Neural cell (in vitro differentiated cells): Measurements from ENCODE around the gene COQ10A. TPM values are rescaled to one million over a fixed set of nuclear protein-coding genes. Genes with fewer than 3 reads are reported as not detected.

Experiments
- H2AFZ ChIP-seq: fragments of 200-600, 300-800 bp; sonication (generic), shearing (Covaris generic); 2 replicates; pipeline ENCODE4 v1.6.0; 2014; ENCODE audit warnings: low read depth, mild to moderate bottlenecking, antibody characterized with exemption, low read length, moderate library complexity
- H3F3A ChIP-seq: fragments of 200-600 bp; shearing (Covaris generic); 2 replicates; pipeline ENCODE4 v1.6.1; 2016; ENCODE audit warnings: mild to moderate bottlenecking, moderate library complexity, mixed read lengths, antibody characterized with exemption, low read length; ENCODE audit not compliant: insufficient read depth, poor library complexity, severe bottlenecking
- H3K27ac ChIP-seq: fragments of 200-600, 300-800 bp; sonication (generic), shearing (Covaris generic); 2 replicates; pipeline ENCODE4 v1.5.1; 2014; ENCODE audit warnings: mild to moderate bottlenecking, low read length, moderate library complexity
- H3K27me3 ChIP-seq: fragments of 300-800, 200-600 bp; sonication (generic), shearing (Covaris generic); 2 replicates; pipeline ENCODE4 v1.6.0; 2014; ENCODE audit warnings: mild to moderate bottlenecking, low read depth, low read length, moderate library complexity; ENCODE audit not compliant: insufficient read depth
- H3K36me3 ChIP-seq: fragments of 300-800, 200-600 bp; sonication (generic), shearing (Covaris generic); 2 replicates; pipeline ENCODE4 v1.5.1; 2014; ENCODE audit warnings: mild to moderate bottlenecking, antibody characterized with exemption, low read length, moderate library complexity; ENCODE audit not compliant: insufficient read depth
- H3K4me2 ChIP-seq: fragments of 300-800, 200-600 bp; sonication (generic), shearing (Covaris generic); 2 replicates; pipeline ENCODE4 v1.6.0; 2014; ENCODE audit warnings: mild to moderate bottlenecking, low read length
- H3K4me3 ChIP-seq: fragments of 300-800, 200-600 bp; sonication (generic), shearing (Covaris generic); 2 replicates; pipeline ENCODE4 v1.5.1; 2014; ENCODE audit warnings: mild to moderate bottlenecking, low read length, moderate library complexity
- H3K79me2 ChIP-seq: fragments of 200-600 bp; shearing (Covaris generic); replicated peaks from 2 replicates; pipeline ENCODE4 v1.6.0; 2014; ENCODE audit warnings: mild to moderate bottlenecking, low read length, moderate library complexity; ENCODE audit not compliant: insufficient read depth
- H3K9ac ChIP-seq: fragments of 300-800, 200-600 bp; sonication (generic), shearing (Covaris generic); 2 replicates; pipeline ENCODE4 v1.6.1; 2016; ENCODE audit warnings: mild to moderate bottlenecking, low read length, mixed read lengths
- H3K9me2 ChIP-seq: fragments of 200-600 bp; shearing (Covaris generic); 2 replicates; pipeline ENCODE4 v1.6.1; 2016; ENCODE audit warnings: mild to moderate bottlenecking, low read length, mixed read lengths; ENCODE audit not compliant: insufficient read depth
- H3K9me3 ChIP-seq: fragments of 200-600, 300-800 bp; sonication (generic), shearing (Covaris generic); 2 replicates; pipeline ENCODE4 v1.6.1; 2016; ENCODE audit warnings: mild to moderate bottlenecking, mixed run types, low read length, moderate library complexity, mixed read lengths
- H4K20me1 ChIP-seq: fragments of 200-600 bp; shearing (Covaris generic); 2 replicates; pipeline ENCODE4 v1.6.1; 2016; ENCODE audit warnings: mild to moderate bottlenecking, mixed run types; ENCODE audit not compliant: insufficient read depth
- CTCF ChIP-seq: fragments of 450-650 bp; IDR thresholded peaks from 2 replicates; pipeline ENCODE4 v1.5.1; 2014; ENCODE audit warnings: antibody characterized with exemption, mild to moderate bottlenecking, moderate library complexity; ENCODE audit not compliant: poor library complexity, severe bottlenecking
- EP300 ChIP-seq: fragments of 450-650 bp; conservative IDR thresholded peaks from 2 replicates; pipeline ENCODE4 v1.6.1; 2014; ENCODE audit warnings: antibody characterized with exemption, mild to moderate bottlenecking, moderate library complexity; ENCODE audit not compliant: poor library complexity, severe bottlenecking
- EZH2 ChIP-seq: fragments of 200-600, 300-800 bp; shearing (Covaris generic), sonication (generic); IDR thresholded peaks from 2 replicates; pipeline ENCODE4 v1.6.1; 2014; ENCODE audit warnings: antibody characterized with exemption, low read length, borderline replicate concordance, mild to moderate bottlenecking; ENCODE audit not compliant: insufficient read depth, poor library complexity, severe bottlenecking
- MXI1 ChIP-seq: fragments of 450-650 bp; conservative IDR thresholded peaks from 2 replicates; pipeline ENCODE4 v1.6.1; 2014; ENCODE audit warnings: antibody characterized with exemption, mild to moderate bottlenecking; ENCODE audit not compliant: poor library complexity, severe bottlenecking
- POLR2AphosphoS5 ChIP-seq: IDR thresholded peaks from 2 replicates; pipeline ENCODE4 v1.6.1; 2012
- RAD21 ChIP-seq: fragments of 450-650 bp; conservative IDR thresholded peaks from 2 replicates; pipeline ENCODE4 v1.6.1; 2014; ENCODE audit warnings: antibody characterized with exemption, mild to moderate bottlenecking, moderate library complexity
- REST ChIP-seq: IDR thresholded peaks from 2 replicates; pipeline ENCODE4 v1.6.1; 2012; ENCODE audit warnings: borderline replicate concordance
- SMC3 ChIP-seq: fragments of 450-650 bp; conservative IDR thresholded peaks from 2 replicates; pipeline ENCODE4 v1.6.1; 2014; ENCODE audit warnings: antibody characterized with exemption, mild to moderate bottlenecking, moderate library complexity; ENCODE audit not compliant: poor library complexity
- TAF1 ChIP-seq: IDR thresholded peaks from 2 replicates; pipeline ENCODE4 v1.6.1; 2012; ENCODE audit warnings: low read depth
- polyA plus RNA-seq: library from polyadenylated mRNA; depleted of rRNA; stranded (reverse); fragments of >200 nt; gene quantifications from 2 replicates; pipeline ENCODE4 v1.2.3, GENCODE V29; 2014

The COQ10A gene
- polyA plus RNA-seq, 1 donor from 2014 or later = 56.5 TPM

- Histone ChIP-seq H3K4me2 (no peak overlapping the region), H3K36me3 (no peaks in the 10 kb centered on the region), H3K79me2 (no peaks in the 10 kb centered on the region), H3K27me3 (no peaks in the 10 kb centered on the region), H3K9me3 (no peaks in the 10 kb centered on the region), H3K27ac (no peak overlapping the region), H3F3A (no peaks in the 10 kb centered on the region), H4K20me1 (no peaks in the 10 kb centered on the region), H3K9ac (no peak overlapping the region), H2AFZ (no peak overlapping the region), H3K9me2 (no peaks in the 10 kb centered on the region), H3K4me3 (no peak overlapping the region)
- TF ChIP-seq EZH2 (no peak), TAF1 (no peak), EP300 (no peak), REST (no peak), MXI1 (no peak), RAD21 (no peak), CTCF (no peak), POLR2AphosphoS5 (no peak), SMC3 (no peak)
Observed at GRCh38 chr12:56247923-56248322, 18.8 kb upstream of the COQ10A start.

GRCh38 chr12:56248711-56249110 is 18.0 kb upstream of the COQ10A start:
- Histone ChIP-seq H3K79me2 (no peaks in the 10 kb centered on the region), H3K27ac (no peak overlapping the region), H3K4me3 (no peak overlapping the region), H3K27me3 (no peaks in the 10 kb centered on the region), H4K20me1 (no peaks in the 10 kb centered on the region), H3F3A (no peaks in the 10 kb centered on the region), H3K9me3 (no peaks in the 10 kb centered on the region), H2AFZ (no peak overlapping the region), H3K4me2 (no peak overlapping the region), H3K9me2 (no peaks in the 10 kb centered on the region), H3K9ac (no peak overlapping the region), H3K36me3 (no peaks in the 10 kb centered on the region)
- TF ChIP-seq TAF1 = no peak

GRCh38 chr12:56252649-56253048 is 14.1 kb upstream of the COQ10A start:
- TF ChIP-seq MXI1 = no peak
- TF ChIP-seq EZH2 = no peak
- TF ChIP-seq EP300 = no peak
- no peak for TF ChIP-seq RAD21
- TF ChIP-seq REST = no peak
- TF ChIP-seq TAF1 = no peak
- TF ChIP-seq CTCF = no peak
- TF ChIP-seq SMC3 = no peak
- TF ChIP-seq POLR2AphosphoS5 = no peak
- no peak overlapping the region for H3K9ac ChIP-seq
- peaks cover 19% of the 10 kb centered on the region for H3K79me2 ChIP-seq
- no peaks in the 10 kb centered on the region for H3K9me3 ChIP-seq
- no peaks in the 10 kb centered on the region for H4K20me1 ChIP-seq
- H2AFZ ChIP-seq = no peak overlapping the region
- H3K27ac ChIP-seq = no peak overlapping the region
- no peaks in the 10 kb centered on the region for H3F3A ChIP-seq
- peaks cover 7% of the 10 kb centered on the region for H3K36me3 ChIP-seq
- H3K4me3 ChIP-seq = no peak overlapping the region
- no peaks in the 10 kb centered on the region for H3K27me3 ChIP-seq
- H3K4me2 ChIP-seq = no peak overlapping the region
- no peaks in the 10 kb centered on the region for H3K9me2 ChIP-seq
